Liver (tissue), 9 donors: ENCODE data around the gene TMEM63A. TPM values are rescaled to one million over a fixed set of nuclear protein-coding genes. Genes with fewer than 3 reads are reported as not detected.

Source experiments
- DNase-seq: peaks from one replicate; pipeline ENCODE4 v3.0.0-alpha.2; 2017; ENCODE audit warnings: low spot score
- H3K27ac ChIP-seq, 2 donors: one replicate each; pipeline ENCODE4 v1.7.0; 2013; ENCODE audit warnings: inconsistent platforms in 2 of 2, low read length in 2 of 2, control low read depth in 1 of 2, low read depth in 1 of 2, mild to moderate bottlenecking in 1 of 2
- H3K27me3 ChIP-seq, 4 donors: one replicate each; pipeline versions ENCODE4 v1.6.1 to v1.7.0; 2013; ENCODE audit warnings: low read length in 3 of 4, inconsistent platforms in 1 of 4, mild to moderate bottlenecking in 1 of 4, moderate library complexity in 1 of 4; ENCODE audit not compliant: control insufficient read depth in 4 of 4, insufficient read depth in 4 of 4
- H3K36me3 ChIP-seq, 4 donors: one replicate each; pipeline versions ENCODE4 v1.6.1 to v1.7.0; 2013; ENCODE audit warnings: low read length in 3 of 4, mild to moderate bottlenecking in 3 of 4, low read depth in 1 of 4, moderate library complexity in 1 of 4; ENCODE audit not compliant: control insufficient read depth in 4 of 4, insufficient read depth in 3 of 4
- H3K4me1 ChIP-seq, 4 donors: one replicate each; pipeline versions ENCODE4 v1.6.1 to v1.7.0; 2013; ENCODE audit warnings: low read length in 3 of 4, mild to moderate bottlenecking in 3 of 4, moderate library complexity in 1 of 4; ENCODE audit not compliant: control insufficient read depth in 4 of 4, insufficient read depth in 4 of 4
- H3K4me3 ChIP-seq, 3 donors: one replicate each; pipeline versions ENCODE4 v1.6.1 to v1.7.0; 2013; ENCODE audit warnings: low read length in 3 of 3, control low read depth in 1 of 3, low read depth in 1 of 3, mild to moderate bottlenecking in 1 of 3
- H3K9ac ChIP-seq, 2 donors: one replicate each; pipeline ENCODE4 v1.7.0; 2013; ENCODE audit warnings: low read length in 2 of 2, mild to moderate bottlenecking in 2 of 2, moderate library complexity in 2 of 2, control low read depth in 1 of 2, low read depth in 1 of 2
- H3K9me3 ChIP-seq, 4 donors: one replicate each; pipeline versions ENCODE4 v1.6.1 to v1.7.0; 2013; ENCODE audit warnings: low read length in 3 of 4; ENCODE audit not compliant: control insufficient read depth in 4 of 4
- EGR1 ChIP-seq, 2 donors: IDR thresholded peaks; 2 replicates each; pipeline ENCODE4 v1.6.1; 2016 to 2018; ENCODE audit warnings: antibody characterized with exemption in 2 of 2, low read depth in 2 of 2
- FOXA1 ChIP-seq: IDR thresholded peaks from 2 replicates; pipeline ENCODE4 v1.6.1; 2016; ENCODE audit warnings: antibody characterized with exemption
- FOXA2 ChIP-seq: IDR thresholded peaks from 2 replicates; pipeline ENCODE4 v1.6.1; 2016; ENCODE audit warnings: antibody characterized with exemption
- GABPA ChIP-seq, 2 donors: IDR thresholded peaks in 1 of 2; conservative IDR thresholded peaks in 1 of 2; 2 replicates each; pipeline ENCODE4 v1.6.1; 2016; ENCODE audit warnings: antibody characterized with exemption in 2 of 2, mild to moderate bottlenecking in 1 of 2, moderate library complexity in 1 of 2
- HNF4A ChIP-seq, 2 donors: conservative IDR thresholded peaks; 2 replicates each; pipeline ENCODE4 v1.6.1; 2016; ENCODE audit warnings: antibody characterized with exemption in 2 of 2, mild to moderate bottlenecking in 2 of 2
- HNF4G ChIP-seq: IDR thresholded peaks from 2 replicates; pipeline ENCODE4 v1.6.1; 2016; ENCODE audit warnings: antibody characterized with exemption
- JUND ChIP-seq, 2 donors: IDR thresholded peaks; 2 replicates each; pipeline ENCODE4 v1.6.1; 2016; ENCODE audit warnings: antibody characterized with exemption in 2 of 2
- MAX ChIP-seq: IDR thresholded peaks from 2 replicates; pipeline ENCODE4 v1.6.1; 2016; ENCODE audit warnings: antibody characterized with exemption
- NR2F2 ChIP-seq: IDR thresholded peaks from 2 replicates; pipeline ENCODE4 v1.6.1; 2016; ENCODE audit warnings: antibody characterized with exemption
- RAD21 ChIP-seq, 2 donors: IDR thresholded peaks; 2 replicates each; pipeline ENCODE4 v1.6.1; 2016; ENCODE audit warnings: antibody characterized with exemption in 2 of 2, mild to moderate bottlenecking in 2 of 2
- RXRA ChIP-seq, 2 donors: IDR thresholded peaks; 2 replicates each; pipeline ENCODE4 v1.6.1; 2017 to 2018; ENCODE audit warnings: antibody characterized with exemption in 2 of 2, mild to moderate bottlenecking in 1 of 2
- SP1 ChIP-seq: IDR thresholded peaks from 2 replicates; pipeline ENCODE4 v1.6.1; 2018; ENCODE audit warnings: antibody characterized with exemption, mild to moderate bottlenecking
- TAF1 ChIP-seq: conservative IDR thresholded peaks from 2 replicates; pipeline ENCODE4 v1.6.1; 2016; ENCODE audit warnings: antibody characterized with exemption, mild to moderate bottlenecking
- YY1 ChIP-seq: IDR thresholded peaks from 2 replicates; pipeline ENCODE4 v1.6.1; 2016; ENCODE audit warnings: antibody characterized with exemption, mild to moderate bottlenecking
- ZBTB33 ChIP-seq: IDR thresholded peaks from 2 replicates; pipeline ENCODE4 v1.6.1; 2016; ENCODE audit warnings: antibody characterized with exemption
- WGBS: extraction: QIAGEN DNeasy Blood & Tissue Kit; methylation state at CpG from one replicate; pipeline ENCODE4 v1.1.7; 2013; 5-methylcytosine and 5-hydroxymethylcytosine counted together
- polyA plus RNA-seq, 2 donors: library from polyadenylated mRNA; stranded (reverse) in 1 of 2; unstranded in 1 of 2; fragments of 200-250 nt in 1 of 2; fragments of >200 nt in 1 of 2; fragmentation: Nextera tagmentation in 1 of 2; extraction: Ambion mirVana in 1 of 2; gene quantifications; one replicate each; pipeline versions ENCODE4 v1.2.1 to v1.2.3, GENCODE V29; 2013 to 2015
- total RNA-seq, 2 donors: library from RNA; depleted of rRNA; stranded (reverse); fragments of >200 nt; gene quantifications; one replicate each; pipeline ENCODE4 v1.2.3, GENCODE V29; 2014
- TF ChIP-seq, protein P1 (sequence below): IDR thresholded peaks from 2 replicates; pipeline ENCODE4 v1.6.1; 2016; ENCODE audit warnings: antibody characterized with exemption
- TF ChIP-seq, protein P2 (sequence below): fragments of 150-350 bp; IDR thresholded peaks from 2 replicates; pipeline ENCODE4 v1.5.1; 2017; ENCODE audit warnings: improper control_type of control experiment, low read depth, low read length; ENCODE audit not compliant: missing input control
- TF ChIP-seq, protein P3 (sequence below): IDR thresholded peaks from 2 replicates; pipeline ENCODE4 v1.6.1; 2016; ENCODE audit warnings: antibody characterized with exemption, mild to moderate bottlenecking
- donor health status: healthy.
- donor health status: healthy.
- donor health status: healthy.
- donor health status: healthy.
- donor health status: healthy.

The TMEM63A gene
- total and polyA plus RNA-seq, 4 donors = 9.6 to 54.0 (median 11.6) TPM

DNA sequence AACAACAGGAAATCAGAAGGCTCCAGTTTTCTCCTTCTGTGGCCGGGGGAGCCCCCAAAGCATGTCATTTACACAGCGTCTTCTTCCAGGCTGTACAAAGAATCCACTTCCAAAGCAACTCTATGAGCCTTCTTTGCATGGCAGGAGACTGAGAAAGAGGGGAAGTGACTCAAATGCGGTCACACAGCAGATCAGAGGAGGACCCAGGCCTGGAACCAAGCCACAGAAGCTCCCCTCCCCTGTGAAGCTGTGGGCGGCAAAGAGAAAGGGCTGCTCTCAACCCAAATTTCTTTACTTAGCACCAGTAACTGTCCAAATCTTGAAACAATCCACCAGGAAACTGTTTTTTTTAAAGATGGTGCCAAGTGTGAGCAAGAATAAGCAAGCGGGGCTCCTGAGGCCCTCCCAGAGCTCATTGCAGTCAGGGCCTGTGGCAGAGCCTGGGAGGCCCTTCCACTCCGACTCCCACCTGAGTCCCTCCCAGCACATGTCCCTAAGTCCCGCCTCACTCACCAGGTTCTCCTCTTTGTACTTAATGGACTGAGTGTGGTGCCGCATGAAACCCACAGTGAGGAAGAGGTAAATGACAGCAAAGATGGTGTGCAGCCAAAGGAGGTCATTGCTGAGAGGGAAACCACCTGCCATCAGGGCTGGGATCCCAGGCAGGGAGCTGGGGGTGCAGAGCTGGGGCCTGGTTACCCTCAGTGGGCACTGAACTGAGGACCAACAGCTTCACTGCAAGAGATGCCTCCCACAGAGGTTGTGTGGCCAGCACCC is 15.9 kb downstream of the TMEM63A start:
- no peaks in the 10 kb centered on the region for H3K9me3 ChIP-seq
- no peak for TF ChIP-seq MAX
- TF ChIP-seq, protein P1, sequence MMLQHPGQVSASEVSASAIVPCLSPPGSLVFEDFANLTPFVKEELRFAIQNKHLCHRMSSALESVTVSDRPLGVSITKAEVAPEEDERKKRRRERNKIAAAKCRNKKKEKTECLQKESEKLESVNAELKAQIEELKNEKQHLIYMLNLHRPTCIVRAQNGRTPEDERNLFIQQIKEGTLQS = no peak
- TF ChIP-seq TAF1 = no peak
- TF ChIP-seq FOXA1 = no peak
- TF ChIP-seq RXRA (IDR thresholded peaks at IDR 0.05) = no peak
- TF ChIP-seq EGR1 (IDR thresholded peaks at IDR 0.05; ENCODE audit: low read depth in 2 of 2) = no peak
- TF ChIP-seq RAD21 (IDR thresholded peaks at IDR 0.05) = no peak
- TF ChIP-seq YY1 = no peak
- no peak for TF ChIP-seq SP1
- no peak for TF ChIP-seq FOXA2
- TF ChIP-seq HNF4A (conservative IDR thresholded peaks at IDR 0.05) = no peak
- no peak for TF ChIP-seq GABPA (IDR thresholded peaks at IDR 0.05 in 1 of 2, conservative IDR thresholded peaks at IDR 0.05 in 1 of 2)
- TF ChIP-seq JUND (IDR thresholded peaks at IDR 0.05) = no peak
- TF ChIP-seq ZBTB33 = no peak
- TF ChIP-seq HNF4G = no peak
- TF ChIP-seq, protein P2, sequence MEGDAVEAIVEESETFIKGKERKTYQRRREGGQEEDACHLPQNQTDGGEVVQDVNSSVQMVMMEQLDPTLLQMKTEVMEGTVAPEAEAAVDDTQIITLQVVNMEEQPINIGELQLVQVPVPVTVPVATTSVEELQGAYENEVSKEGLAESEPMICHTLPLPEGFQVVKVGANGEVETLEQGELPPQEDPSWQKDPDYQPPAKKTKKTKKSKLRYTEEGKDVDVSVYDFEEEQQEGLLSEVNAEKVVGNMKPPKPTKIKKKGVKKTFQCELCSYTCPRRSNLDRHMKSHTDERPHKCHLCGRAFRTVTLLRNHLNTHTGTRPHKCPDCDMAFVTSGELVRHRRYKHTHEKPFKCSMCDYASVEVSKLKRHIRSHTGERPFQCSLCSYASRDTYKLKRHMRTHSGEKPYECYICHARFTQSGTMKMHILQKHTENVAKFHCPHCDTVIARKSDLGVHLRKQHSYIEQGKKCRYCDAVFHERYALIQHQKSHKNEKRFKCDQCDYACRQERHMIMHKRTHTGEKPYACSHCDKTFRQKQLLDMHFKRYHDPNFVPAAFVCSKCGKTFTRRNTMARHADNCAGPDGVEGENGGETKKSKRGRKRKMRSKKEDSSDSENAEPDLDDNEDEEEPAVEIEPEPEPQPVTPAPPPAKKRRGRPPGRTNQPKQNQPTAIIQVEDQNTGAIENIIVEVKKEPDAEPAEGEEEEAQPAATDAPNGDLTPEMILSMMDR = no peak
- TF ChIP-seq, protein P3, sequence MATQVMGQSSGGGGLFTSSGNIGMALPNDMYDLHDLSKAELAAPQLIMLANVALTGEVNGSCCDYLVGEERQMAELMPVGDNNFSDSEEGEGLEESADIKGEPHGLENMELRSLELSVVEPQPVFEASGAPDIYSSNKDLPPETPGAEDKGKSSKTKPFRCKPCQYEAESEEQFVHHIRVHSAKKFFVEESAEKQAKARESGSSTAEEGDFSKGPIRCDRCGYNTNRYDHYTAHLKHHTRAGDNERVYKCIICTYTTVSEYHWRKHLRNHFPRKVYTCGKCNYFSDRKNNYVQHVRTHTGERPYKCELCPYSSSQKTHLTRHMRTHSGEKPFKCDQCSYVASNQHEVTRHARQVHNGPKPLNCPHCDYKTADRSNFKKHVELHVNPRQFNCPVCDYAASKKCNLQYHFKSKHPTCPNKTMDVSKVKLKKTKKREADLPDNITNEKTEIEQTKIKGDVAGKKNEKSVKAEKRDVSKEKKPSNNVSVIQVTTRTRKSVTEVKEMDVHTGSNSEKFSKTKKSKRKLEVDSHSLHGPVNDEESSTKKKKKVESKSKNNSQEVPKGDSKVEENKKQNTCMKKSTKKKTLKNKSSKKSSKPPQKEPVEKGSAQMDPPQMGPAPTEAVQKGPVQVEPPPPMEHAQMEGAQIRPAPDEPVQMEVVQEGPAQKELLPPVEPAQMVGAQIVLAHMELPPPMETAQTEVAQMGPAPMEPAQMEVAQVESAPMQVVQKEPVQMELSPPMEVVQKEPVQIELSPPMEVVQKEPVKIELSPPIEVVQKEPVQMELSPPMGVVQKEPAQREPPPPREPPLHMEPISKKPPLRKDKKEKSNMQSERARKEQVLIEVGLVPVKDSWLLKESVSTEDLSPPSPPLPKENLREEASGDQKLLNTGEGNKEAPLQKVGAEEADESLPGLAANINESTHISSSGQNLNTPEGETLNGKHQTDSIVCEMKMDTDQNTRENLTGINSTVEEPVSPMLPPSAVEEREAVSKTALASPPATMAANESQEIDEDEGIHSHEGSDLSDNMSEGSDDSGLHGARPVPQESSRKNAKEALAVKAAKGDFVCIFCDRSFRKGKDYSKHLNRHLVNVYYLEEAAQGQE = no peak
- TF ChIP-seq NR2F2 = no peak
- H3K9ac ChIP-seq = no peak overlapping the region
- H3K27ac ChIP-seq = no peak overlapping the region
- DNase-seq = no peak
- no peaks in the 10 kb centered on the region for H3K4me1 ChIP-seq
- H3K36me3 ChIP-seq = peaks cover 15 to 82% (median 67%) of the 10 kb centered on the region in 4 donors
- H3K27me3 ChIP-seq = no peaks in the 10 kb centered on the region
- WGBS = 79% methylated on average over 8 of the region's 8 CpGs
- no peak overlapping the region for H3K4me3 ChIP-seq
